ENCODE results near the gene HSF5.

DNA sequence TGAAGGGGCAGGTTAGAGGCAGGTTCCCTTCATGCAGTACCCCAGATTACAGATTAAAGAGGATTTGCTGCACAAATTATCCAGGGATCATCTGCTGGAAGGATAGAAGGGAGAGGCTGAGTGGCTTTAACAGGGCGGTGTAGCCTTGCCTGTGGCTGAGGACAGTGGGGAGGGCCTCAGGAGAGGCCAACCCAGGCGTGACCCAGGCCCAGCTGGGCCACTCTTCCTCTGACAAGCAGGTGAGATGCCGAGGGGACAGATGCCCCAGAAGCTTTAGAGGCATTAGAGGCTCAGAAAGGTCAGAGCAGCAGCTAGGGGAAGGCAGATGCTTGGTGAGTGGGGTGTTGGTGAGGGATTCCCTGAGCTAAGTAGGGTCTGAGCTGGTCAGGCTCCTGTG is 44.3 kb upstream of the HSF5 start:
- TF ChIP-seq, protein P1, sequence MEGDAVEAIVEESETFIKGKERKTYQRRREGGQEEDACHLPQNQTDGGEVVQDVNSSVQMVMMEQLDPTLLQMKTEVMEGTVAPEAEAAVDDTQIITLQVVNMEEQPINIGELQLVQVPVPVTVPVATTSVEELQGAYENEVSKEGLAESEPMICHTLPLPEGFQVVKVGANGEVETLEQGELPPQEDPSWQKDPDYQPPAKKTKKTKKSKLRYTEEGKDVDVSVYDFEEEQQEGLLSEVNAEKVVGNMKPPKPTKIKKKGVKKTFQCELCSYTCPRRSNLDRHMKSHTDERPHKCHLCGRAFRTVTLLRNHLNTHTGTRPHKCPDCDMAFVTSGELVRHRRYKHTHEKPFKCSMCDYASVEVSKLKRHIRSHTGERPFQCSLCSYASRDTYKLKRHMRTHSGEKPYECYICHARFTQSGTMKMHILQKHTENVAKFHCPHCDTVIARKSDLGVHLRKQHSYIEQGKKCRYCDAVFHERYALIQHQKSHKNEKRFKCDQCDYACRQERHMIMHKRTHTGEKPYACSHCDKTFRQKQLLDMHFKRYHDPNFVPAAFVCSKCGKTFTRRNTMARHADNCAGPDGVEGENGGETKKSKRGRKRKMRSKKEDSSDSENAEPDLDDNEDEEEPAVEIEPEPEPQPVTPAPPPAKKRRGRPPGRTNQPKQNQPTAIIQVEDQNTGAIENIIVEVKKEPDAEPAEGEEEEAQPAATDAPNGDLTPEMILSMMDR (IDR thresholded peaks at IDR 0.05; ENCODE audit: borderline replicate concordance, extremely low read depth, low read length, poor library complexity, severe bottlenecking), result no peak
- TF ChIP-seq EZH2 (IDR thresholded peaks at IDR 0.05; ENCODE audit: borderline replicate concordance, low read depth, low read length, severe bottlenecking), result peak; percentile 41

Measured in DND-41 (cell line).